Fibroblast of lung (primary cell): ENCODE measurements around the gene TSHZ2. TPM values are rescaled to one million over a fixed set of nuclear protein-coding genes. Genes with fewer than 3 reads are reported as not detected.

Source experiments
- DNase-seq, 2 donors: peaks; one replicate each; pipeline versions ENCODE4 v3.0.0 to v3.0.0-alpha.2; 2010; ENCODE audit warnings: low read depth in 2 of 2
- H2AFZ ChIP-seq: 2 replicates; pipeline ENCODE4 v1.5.1; 2012; ENCODE audit warnings: low read length, control low read depth, inconsistent platforms
- H3K27ac ChIP-seq: 2 replicates; pipeline ENCODE4 v1.5.1; 2011; ENCODE audit warnings: low read length, control low read depth; ENCODE audit not compliant: insufficient read depth
- H3K27me3 ChIP-seq: 2 replicates; pipeline ENCODE4 v1.5.1; 2011; ENCODE audit warnings: mild to moderate bottlenecking, low read length; ENCODE audit not compliant: control insufficient read depth, insufficient read depth
- H3K36me3 ChIP-seq: 2 replicates; pipeline ENCODE4 v1.5.1; 2011; ENCODE audit warnings: low read length; ENCODE audit not compliant: control insufficient read depth, insufficient read depth
- H3K4me1 ChIP-seq: 2 replicates; pipeline ENCODE4 v1.5.1; 2011; ENCODE audit warnings: low read length; ENCODE audit not compliant: control insufficient read depth, insufficient read depth; ENCODE audit errors: extremely low read depth
- H3K4me2 ChIP-seq: 2 replicates; pipeline ENCODE4 v1.5.1; 2011; ENCODE audit warnings: low read length, control low read depth; ENCODE audit not compliant: insufficient read depth; ENCODE audit errors: extremely low read depth
- H3K4me3 ChIP-seq, 4 experiments: fragments of 200-600 bp in 1 of 4; sonication (generic) in 1 of 4; replicated peaks in 1 of 4; 2 replicates each; pipeline ENCODE4 v1.5.1; 2011 to 2016; ENCODE audit warnings: low read length in 4 of 4, low read depth in 3 of 4, mild to moderate bottlenecking in 3 of 4, control low read depth in 2 of 4, inconsistent platforms in 1 of 4, mixed read lengths in 1 of 4; ENCODE audit not compliant: insufficient read depth in 1 of 4; ENCODE audit errors: control extremely low read depth in 1 of 4
- H3K79me2 ChIP-seq: 2 replicates; pipeline ENCODE4 v1.5.1; 2012; ENCODE audit warnings: mild to moderate bottlenecking, low read length, inconsistent platforms; ENCODE audit not compliant: control insufficient read depth, insufficient read depth
- H3K9ac ChIP-seq: 2 replicates; pipeline ENCODE4 v1.5.1; 2011; ENCODE audit warnings: mild to moderate bottlenecking, low read length, control low read depth; ENCODE audit not compliant: insufficient read depth
- H3K9me3 ChIP-seq: 2 replicates; pipeline ENCODE4 v1.5.1; 2012; ENCODE audit warnings: low read depth, low read length; ENCODE audit not compliant: control insufficient read depth, insufficient read depth
- H4K20me1 ChIP-seq: 2 replicates; pipeline ENCODE4 v1.5.1; 2011; ENCODE audit warnings: low read length; ENCODE audit not compliant: control insufficient read depth, insufficient read depth; ENCODE audit errors: extremely low read depth
- CTCF ChIP-seq, 2 donors: IDR thresholded peaks in 1 of 2; conservative IDR thresholded peaks in 1 of 2; 1 replicate in 1 of 2; 2 replicates in 1 of 2; pipeline ENCODE4 v1.5.1; 2011 to 2012; ENCODE audit warnings: low read length in 2 of 2, control low read depth in 1 of 2, inconsistent platforms in 1 of 2, low read depth in 1 of 2, mild to moderate bottlenecking in 1 of 2
- EZH2 ChIP-seq: IDR thresholded peaks from 2 replicates; pipeline ENCODE4 v1.5.1; 2012; ENCODE audit warnings: low read length, control low read depth, mild to moderate bottlenecking; ENCODE audit errors: missing control alignments
- polyA plus RNA-seq, 2 donors: library from polyadenylated mRNA; depleted of rRNA in 1 of 2; stranded (reverse) in 1 of 2; unstranded in 1 of 2; fragments of >200 nt; gene quantifications; 2 replicates each; pipeline ENCODE4 v1.2.1, GENCODE V29; 2011 to 2012; ENCODE audit warnings: missing spikeins in 1 of 2
- total RNA-seq: library from RNA; depleted of rRNA; stranded (reverse); fragments of >200 nt; gene quantifications from 2 replicates; pipeline ENCODE4 v1.2.1, GENCODE V29; 2014

TSHZ2 gene
- total and polyA plus RNA-seq, 2 donors (not counting 1 experiment from before 2014, with no cell fraction given), result 0.15 to 2.6 TPM

GRCh38 chr20:53389516-53390300, 417.6 kb downstream of the TSHZ2 start:
- Histone ChIP-seq H2AFZ (no peak overlapping the region), H3K79me2 (no peaks in the 10 kb centered on the region), H3K27me3 (no peaks in the 10 kb centered on the region), H4K20me1 (no peaks in the 10 kb centered on the region), H3K4me1 (no peaks in the 10 kb centered on the region), H3K27ac (no peak overlapping the region), H3K9ac (no peak overlapping the region), H3K9me3 (no peaks in the 10 kb centered on the region), H3K4me3 (no peak overlapping the region), H3K4me2 (no peak overlapping the region), H3K36me3 (no peaks in the 10 kb centered on the region)
- TF ChIP-seq CTCF (conservative IDR thresholded peaks at IDR 0.05 in 1 of 2, IDR thresholded peaks at IDR 0.05 in 1 of 2; ENCODE audit: low read depth in 1 of 2, low read length in 2 of 2) (no peak), EZH2 (no peak)
- DNase-seq, result no peak

- Histone ChIP-seq H3K4me1 (no peaks in the 10 kb centered on the region), H3K4me3 (no peak overlapping the region), H3K4me2 (no peak overlapping the region), H3K36me3 (no peaks in the 10 kb centered on the region), H3K9ac (no peak overlapping the region), H3K79me2 (no peaks in the 10 kb centered on the region), H2AFZ (no peak overlapping the region), H3K9me3 (no peaks in the 10 kb centered on the region), H3K27me3 (no peaks in the 10 kb centered on the region), H4K20me1 (no peaks in the 10 kb centered on the region), H3K27ac (no peak overlapping the region)
- TF ChIP-seq EZH2 (no peak), CTCF (conservative IDR thresholded peaks at IDR 0.05 in 1 of 2, IDR thresholded peaks at IDR 0.05 in 1 of 2; ENCODE audit: low read depth in 1 of 2, low read length in 2 of 2) (no peak)
- peak; percentile 9 to 20 for DNase-seq
Measured at GRCh38 chr20:53390770-53391169, 418.6 kb downstream of the TSHZ2 start.

- Histone ChIP-seq H4K20me1 (no peaks in the 10 kb centered on the region), H3K4me2 (no peak overlapping the region), H3K9me3 (no peaks in the 10 kb centered on the region), H3K79me2 (no peaks in the 10 kb centered on the region), H3K27me3 (no peaks in the 10 kb centered on the region), H2AFZ (no peak overlapping the region), H3K9ac (no peak overlapping the region), H3K4me3 (no peak overlapping the region), H3K36me3 (no peaks in the 10 kb centered on the region), H3K27ac (no peak overlapping the region), H3K4me1 (no peaks in the 10 kb centered on the region)
- no peak for DNase-seq
- TF ChIP-seq EZH2 (no peak), CTCF (conservative IDR thresholded peaks at IDR 0.05 in 1 of 2, IDR thresholded peaks at IDR 0.05 in 1 of 2; ENCODE audit: low read depth in 1 of 2, low read length in 2 of 2) (no peak)
Measured at GRCh38 chr20:53394433-53394832, 422.3 kb downstream of the TSHZ2 start.
